ENCODE measurements around the gene GAS2L2. TPM values are rescaled to one million over a fixed set of nuclear protein-coding genes. Genes with fewer than 3 reads are reported as not detected.

The GAS2L2 gene
- total RNA-seq, 1 donor from 2014 or later: not detected

DNA sequence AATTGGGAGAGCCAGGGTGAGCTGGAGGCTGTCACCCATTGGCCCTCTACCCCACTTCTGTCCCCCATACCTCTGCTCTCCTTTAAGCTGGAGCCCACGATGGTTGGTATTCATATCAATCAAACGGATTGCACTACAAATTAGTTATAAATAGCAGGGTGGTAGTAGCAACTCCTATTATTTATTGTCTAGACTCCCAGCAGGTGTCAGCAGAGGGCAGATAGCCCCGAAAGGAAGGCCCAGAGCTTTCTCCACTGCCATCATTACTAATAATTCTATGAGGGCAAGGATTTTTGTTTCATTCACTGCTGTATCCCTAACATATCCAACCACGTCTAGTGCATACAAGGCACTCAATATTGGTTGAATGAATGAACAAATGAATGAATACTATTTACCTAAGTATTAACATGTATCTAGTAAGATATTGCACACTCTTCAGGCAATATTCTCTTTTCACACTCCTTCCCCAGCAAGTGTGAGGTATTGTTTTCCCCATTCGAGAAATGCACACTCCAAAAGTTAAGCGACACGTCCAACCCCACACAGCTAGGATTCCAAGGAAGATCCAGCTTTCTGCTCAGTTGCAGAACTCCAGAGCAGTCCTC is 14.0 kb upstream of the GAS2L2 start:
- H3K4me3 Mint-ChIP-seq: no peak overlapping the region
- DNase-seq: no peak

DNA sequence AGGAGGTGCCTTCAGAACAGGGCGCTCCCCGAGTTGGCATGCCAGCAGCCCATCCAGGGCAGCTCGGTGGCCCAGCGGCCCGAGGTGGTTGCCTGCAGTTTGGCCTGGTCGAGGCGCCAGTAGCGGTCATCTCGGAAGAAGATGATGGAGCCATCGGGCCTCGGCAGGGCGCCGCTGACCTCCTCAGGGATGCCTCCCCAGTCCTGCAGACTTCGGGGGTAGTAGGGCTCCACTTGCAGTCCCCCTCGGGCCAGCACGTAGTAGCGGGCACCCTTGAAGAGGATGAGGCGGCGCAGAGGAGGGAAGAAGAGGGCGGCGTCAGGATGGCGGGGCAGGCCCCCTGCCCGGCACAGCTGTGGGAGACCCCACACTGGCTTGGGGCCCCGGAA is 13.4 kb upstream of the GAS2L2 start:
- TF ChIP-seq, protein P1, sequence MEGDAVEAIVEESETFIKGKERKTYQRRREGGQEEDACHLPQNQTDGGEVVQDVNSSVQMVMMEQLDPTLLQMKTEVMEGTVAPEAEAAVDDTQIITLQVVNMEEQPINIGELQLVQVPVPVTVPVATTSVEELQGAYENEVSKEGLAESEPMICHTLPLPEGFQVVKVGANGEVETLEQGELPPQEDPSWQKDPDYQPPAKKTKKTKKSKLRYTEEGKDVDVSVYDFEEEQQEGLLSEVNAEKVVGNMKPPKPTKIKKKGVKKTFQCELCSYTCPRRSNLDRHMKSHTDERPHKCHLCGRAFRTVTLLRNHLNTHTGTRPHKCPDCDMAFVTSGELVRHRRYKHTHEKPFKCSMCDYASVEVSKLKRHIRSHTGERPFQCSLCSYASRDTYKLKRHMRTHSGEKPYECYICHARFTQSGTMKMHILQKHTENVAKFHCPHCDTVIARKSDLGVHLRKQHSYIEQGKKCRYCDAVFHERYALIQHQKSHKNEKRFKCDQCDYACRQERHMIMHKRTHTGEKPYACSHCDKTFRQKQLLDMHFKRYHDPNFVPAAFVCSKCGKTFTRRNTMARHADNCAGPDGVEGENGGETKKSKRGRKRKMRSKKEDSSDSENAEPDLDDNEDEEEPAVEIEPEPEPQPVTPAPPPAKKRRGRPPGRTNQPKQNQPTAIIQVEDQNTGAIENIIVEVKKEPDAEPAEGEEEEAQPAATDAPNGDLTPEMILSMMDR (IDR thresholded peaks at IDR 0.05): no peak
- DNase-seq (no peak), ATAC-seq (ENCODE audit: low read depth) (no peak)
- CTCF ChIA-PET: interaction anchor here (1.0 to 3.3 kb wide), 3 partner anchors 38 to 42 kb away, joined by 3 to 22 read pairs (median 6); partner anchors contain the start of gene TAF15
- Mint-ChIP-seq H3K36me3 (ENCODE audit: low read depth) (peaks cover 1% of the 10 kb centered on the region), H3K27ac (no peak overlapping the region), H3K4me1 (peaks cover 9% of the 10 kb centered on the region), H3K9me3 (no peaks in the 10 kb centered on the region), H3K4me3 (no peak overlapping the region), H3K27me3 (peaks cover 4% of the 10 kb centered on the region)
- intact Hi-C loops (cut with micrococcal nuclease): no loop called here
- POLR2A ChIA-PET: interaction anchor here (1.2 to 6.7 kb wide), 2 partner anchors 39 to 43 kb away, joined by 3 to 121 read pairs; partner anchors contain the start of gene TAF15

More for the DNA sequence above, 14.0 kb upstream of the GAS2L2 start:
- Mint-ChIP-seq H3K4me1 (peaks cover 9% of the 10 kb centered on the region), H3K36me3 (ENCODE audit: low read depth) (peaks cover 1% of the 10 kb centered on the region), H3K27me3 (peaks cover 5% of the 10 kb centered on the region), H3K9me3 (no peaks in the 10 kb centered on the region), H3K27ac (no peak overlapping the region)
- intact Hi-C loops (cut with micrococcal nuclease): no loop called here
- ATAC-seq (ENCODE audit: low read depth): no peak
- ChIA-PET CTCF (interaction anchor here (0.7 to 3.3 kb wide), 4 partner anchors 37 to 50 kb away, joined by 3 to 22 read pairs (median 5); partner anchors contain the start of gene TAF15), POLR2A (interaction anchor here (1.2 to 6.7 kb wide), 2 partner anchors 39 to 42 kb away, joined by 3 to 121 read pairs; partner anchors contain the start of gene TAF15)
- TF ChIP-seq, protein P1 (IDR thresholded peaks at IDR 0.05): no peak

DNA sequence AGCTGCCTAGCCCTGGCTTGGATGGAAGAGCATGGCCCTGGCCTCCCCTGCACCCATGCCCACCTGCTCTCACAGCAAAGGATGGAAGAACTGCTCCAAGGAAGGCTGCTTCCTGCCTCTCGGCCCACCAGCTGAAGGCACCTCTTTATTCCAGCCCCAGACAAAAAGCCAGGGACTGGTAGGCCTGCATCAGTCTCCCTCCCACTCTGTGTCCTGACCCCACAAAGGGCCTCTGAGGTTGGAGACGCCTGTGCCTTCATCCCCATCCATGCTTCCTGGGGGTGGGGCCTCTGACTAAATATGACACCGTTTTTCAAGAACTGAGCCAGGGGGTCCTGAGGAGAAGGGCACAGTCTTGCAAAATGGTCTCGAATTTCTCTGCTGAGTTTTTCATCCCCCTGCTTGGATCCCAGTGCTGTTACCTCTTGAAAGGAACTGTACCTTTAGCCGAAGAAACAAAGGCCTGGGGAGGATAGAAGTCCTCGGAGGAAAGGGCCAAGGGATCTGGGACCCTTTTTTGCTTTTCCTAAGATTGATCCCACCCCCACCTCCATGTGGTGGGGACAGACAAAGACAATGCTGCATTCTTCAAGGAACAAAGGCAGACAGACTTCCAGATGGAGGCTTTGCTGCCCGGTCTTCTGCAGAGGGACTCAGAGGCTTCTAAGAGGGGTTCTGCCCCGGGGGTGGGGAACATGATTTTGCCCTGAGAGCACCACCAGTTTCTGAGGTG is 12.9 kb upstream of the GAS2L2 start:
- POLR2A ChIA-PET: interaction anchor here (1.2 to 6.7 kb wide), 2 partner anchors 40 to 43 kb away, joined by 3 to 121 read pairs; partner anchors contain the start of gene TAF15
- ATAC-seq (ENCODE audit: low read depth) (no peak), DNase-seq (no peak)
- peaks cover 9% of the 10 kb centered on the region for H3K4me1 Mint-ChIP-seq
- CTCF ChIA-PET: interaction anchor here (1.8 to 6.0 kb wide), 5 partner anchors 39 to 52 kb away, joined by 4 to 158 read pairs (median 22); partner anchors contain the start of gene TAF15
- H3K27me3 Mint-ChIP-seq: peaks cover 4% of the 10 kb centered on the region
- no peak overlapping the region for H3K4me3 Mint-ChIP-seq
- no peaks in the 10 kb centered on the region for H3K9me3 Mint-ChIP-seq
- TF ChIP-seq, protein P1 (IDR thresholded peaks at IDR 0.05): no peak
- H3K36me3 Mint-ChIP-seq (ENCODE audit: low read depth): peaks cover 1% of the 10 kb centered on the region
- no peak overlapping the region for H3K27ac Mint-ChIP-seq
- intact Hi-C loops (cut with micrococcal nuclease): no loop called here

DNA sequence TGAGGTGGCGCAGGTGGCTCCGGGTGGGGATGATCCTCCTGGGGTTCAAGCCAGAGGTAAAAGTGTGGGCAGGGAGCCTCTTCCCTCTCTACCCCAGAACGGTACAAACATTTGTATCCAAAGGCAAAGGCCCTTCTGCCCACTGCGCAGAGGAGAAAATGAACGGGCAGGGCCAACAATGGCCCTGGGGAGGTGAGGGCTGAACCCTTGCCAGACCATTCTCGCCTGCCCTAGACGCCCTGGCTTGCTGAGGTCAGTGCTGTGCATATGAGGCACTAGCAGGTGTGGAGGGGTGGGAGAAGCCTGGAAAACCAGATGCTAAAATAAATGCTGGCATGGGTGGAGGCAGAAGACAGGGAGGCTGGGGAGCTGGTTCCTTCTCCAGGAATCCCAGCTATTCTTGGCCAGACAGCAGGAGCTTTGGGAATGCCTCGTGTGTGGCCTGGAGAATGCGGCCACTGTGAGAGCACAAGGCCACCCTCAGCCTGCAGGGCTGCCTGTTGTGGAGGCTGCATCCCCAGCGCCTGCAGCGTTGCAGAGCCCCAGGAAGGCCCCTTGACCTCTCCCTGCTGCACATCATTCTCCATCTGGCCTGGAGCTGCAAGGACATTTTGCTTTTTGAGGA is 12.2 kb upstream of the GAS2L2 start:
- POLR2A ChIA-PET: interaction anchor here (1.7 to 6.7 kb wide), 4 partner anchors 37 to 186 kb away, joined by 5 to 121 read pairs (median 10); partner anchors contain the start of genes PEX12 and TAF15
- no peak for ATAC-seq (ENCODE audit: low read depth)
- TF ChIP-seq, protein P1 (IDR thresholded peaks at IDR 0.05): no peak
- intact Hi-C loops (cut with micrococcal nuclease): no loop called here
- Mint-ChIP-seq H3K36me3 (ENCODE audit: low read depth) (peaks cover 1% of the 10 kb centered on the region), H3K27me3 (peaks cover 4% of the 10 kb centered on the region), H3K4me1 (peaks cover 9% of the 10 kb centered on the region), H3K9me3 (no peaks in the 10 kb centered on the region), H3K4me3 (peak overlapping the region; percentile 91), H3K27ac (peak overlapping the region; percentile 75)
- CTCF ChIA-PET: interaction anchor here (1.0 to 6.0 kb wide), 11 partner anchors 26 to 152 kb away, joined by 3 to 158 read pairs (median 7); partner anchors contain the start of genes MMP28 and TAF15
- DNase-seq: no peak
